ENCODE data around the gene NCR3LG1. TPM values are rescaled to one million over a fixed set of nuclear protein-coding genes. Genes with fewer than 3 reads are reported as not detected.

Gene NCR3LG1
- total RNA-seq, 1 donor from 2014 or later, result 10.0 TPM

DNA sequence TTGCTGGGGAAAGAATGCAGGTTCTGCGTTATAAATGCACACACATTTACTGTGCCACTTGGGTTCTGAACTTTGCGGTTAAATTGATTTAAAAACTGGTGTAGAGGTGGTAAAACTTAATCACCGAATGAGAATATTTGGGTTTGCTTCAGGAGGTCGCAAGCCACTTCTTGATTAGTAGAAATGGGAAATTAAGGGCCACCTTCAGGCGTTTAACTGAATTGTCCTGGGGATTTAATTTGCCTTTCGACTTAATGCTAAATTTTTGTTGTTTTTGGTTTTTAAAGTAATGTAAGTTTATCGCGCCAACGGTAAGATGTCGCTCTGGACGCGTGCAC, 459 bp upstream of the NCR3LG1 start:
- intact Hi-C loops (cut with micrococcal nuclease), result loop anchor here (1.0 to 10.0 kb wide), 3 partner anchors 53 to 606 kb away; no protein-coding TSS in a partner anchor
- H3K36me3 Mint-ChIP-seq (ENCODE audit: low read depth), result peaks cover 28% of the 10 kb centered on the region
- H3K9me3 Mint-ChIP-seq, result no peaks in the 10 kb centered on the region
- no peak for DNase-seq (ENCODE audit: low spot score)
- H3K4me3 Mint-ChIP-seq (ENCODE audit: low read depth), result peak overlapping the region; percentile 67
- H3K27ac Mint-ChIP-seq, result peak overlapping the region; percentile 61
- peaks cover 4% of the 10 kb centered on the region for H3K27me3 Mint-ChIP-seq (ENCODE audit: low read depth)
- H3K4me1 Mint-ChIP-seq (ENCODE audit: low read depth), result peaks cover 31% of the 10 kb centered on the region

DNA sequence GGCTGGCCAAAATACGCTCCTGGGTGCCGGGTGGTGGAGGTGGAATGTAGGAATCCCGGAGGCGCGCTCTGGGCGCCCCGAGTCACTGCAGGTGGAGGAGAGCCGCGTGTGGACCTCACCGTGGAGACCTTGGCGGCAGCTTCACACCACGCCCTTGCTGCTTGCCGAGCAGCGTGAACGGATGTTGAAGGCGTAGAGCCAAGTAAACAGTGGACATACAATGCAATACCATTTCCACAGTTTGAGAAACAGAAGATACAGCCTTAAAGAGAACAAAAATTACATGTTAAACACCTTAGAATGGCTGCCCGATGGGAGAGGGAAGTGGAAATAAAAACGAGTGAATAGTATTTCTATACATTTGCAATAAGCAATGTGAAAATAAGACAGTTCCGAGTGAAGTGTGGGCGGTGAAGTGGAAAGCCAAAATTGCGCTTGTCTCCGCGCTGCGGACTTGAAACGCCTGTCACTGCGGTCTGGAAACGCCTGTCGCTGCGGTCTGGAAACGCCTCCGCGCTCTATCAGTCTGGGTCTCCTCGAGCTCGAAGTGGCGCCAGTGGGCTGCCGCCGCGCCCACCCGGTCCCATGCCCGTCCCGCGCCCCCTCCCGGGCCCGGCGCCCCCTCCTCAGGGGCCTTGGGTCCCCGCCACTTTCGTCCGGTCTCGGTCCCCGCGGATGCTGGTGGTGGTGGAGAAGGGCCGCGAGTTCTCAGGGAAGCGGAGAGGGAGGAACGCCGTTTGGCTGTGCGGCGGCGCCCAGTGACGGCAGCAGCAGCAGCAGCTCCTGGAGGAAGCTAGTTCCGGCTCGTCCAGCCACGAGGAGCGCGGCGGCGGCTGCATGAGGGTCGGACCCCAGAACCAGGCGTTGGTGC, 1.6 kb downstream of the NCR3LG1 start:
- H3K27ac Mint-ChIP-seq, result peak overlapping the region; percentile 89
- peaks cover 4% of the 10 kb centered on the region for H3K27me3 Mint-ChIP-seq (ENCODE audit: low read depth)
- peak overlapping the region; percentile 82 for H3K4me3 Mint-ChIP-seq (ENCODE audit: low read depth)
- H3K9me3 Mint-ChIP-seq, result no peaks in the 10 kb centered on the region
- DNase-seq (ENCODE audit: low spot score), result peak; percentile 35
- peaks cover 31% of the 10 kb centered on the region for H3K4me1 Mint-ChIP-seq (ENCODE audit: low read depth)
- H3K36me3 Mint-ChIP-seq (ENCODE audit: low read depth), result peaks cover 34% of the 10 kb centered on the region
- intact Hi-C loops (cut with micrococcal nuclease), result loop anchor here (1.0 to 10.0 kb wide), 4 partner anchors 77 to 608 kb away; partner anchors contain the start of gene NUCB2

DNA sequence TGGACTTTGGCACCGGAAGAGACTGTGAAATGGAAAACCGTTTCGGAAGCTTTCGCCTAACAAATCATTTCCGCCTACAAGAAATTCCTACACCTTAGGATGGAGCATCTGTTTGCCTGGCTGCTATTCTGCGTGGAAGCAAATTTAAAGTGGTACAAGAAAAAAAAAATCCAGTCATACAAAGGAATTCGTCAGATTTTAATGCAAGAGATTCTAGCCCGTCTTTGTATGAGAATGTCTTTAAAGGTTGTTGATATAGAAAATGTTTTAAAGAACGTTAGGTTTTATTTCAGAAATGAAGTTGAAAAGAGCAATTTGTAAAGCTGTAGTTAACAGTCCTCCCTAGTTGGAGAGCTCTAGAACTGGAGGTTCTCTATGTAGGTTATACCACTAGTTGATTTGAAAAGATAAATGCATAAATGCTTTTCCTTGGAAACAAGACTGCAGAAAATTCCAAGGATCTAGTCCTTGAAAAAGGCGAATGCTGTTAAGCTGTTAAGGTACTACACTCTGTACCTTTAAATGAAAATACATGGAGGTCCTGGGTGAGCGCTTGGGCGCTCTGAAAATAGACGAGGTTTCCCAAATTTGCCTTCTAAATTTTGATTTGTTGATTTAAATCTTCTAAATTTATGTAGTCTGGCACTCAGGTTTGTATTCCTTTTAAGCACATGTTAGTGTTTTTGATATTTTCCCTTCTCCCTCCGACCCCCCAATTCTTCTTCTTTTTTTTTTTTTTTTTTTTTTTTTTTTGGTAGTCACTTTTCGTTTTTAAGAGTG, 2.4 kb downstream of the NCR3LG1 start:
- DNase-seq (ENCODE audit: low spot score), result no peak
- peak overlapping the region; percentile 82 for H3K4me3 Mint-ChIP-seq (ENCODE audit: low read depth)
- intact Hi-C loops (cut with micrococcal nuclease), result loop anchor here (1.0 to 10.0 kb wide), 6 partner anchors 15 to 609 kb away; partner anchors contain the start of gene NUCB2
- H3K27ac Mint-ChIP-seq, result peak overlapping the region; percentile 58
- H3K4me1 Mint-ChIP-seq (ENCODE audit: low read depth), result peaks cover 31% of the 10 kb centered on the region
- H3K36me3 Mint-ChIP-seq (ENCODE audit: low read depth), result peaks cover 33% of the 10 kb centered on the region
- H3K9me3 Mint-ChIP-seq, result no peaks in the 10 kb centered on the region
- H3K27me3 Mint-ChIP-seq (ENCODE audit: low read depth), result peaks cover 4% of the 10 kb centered on the region

DNA sequence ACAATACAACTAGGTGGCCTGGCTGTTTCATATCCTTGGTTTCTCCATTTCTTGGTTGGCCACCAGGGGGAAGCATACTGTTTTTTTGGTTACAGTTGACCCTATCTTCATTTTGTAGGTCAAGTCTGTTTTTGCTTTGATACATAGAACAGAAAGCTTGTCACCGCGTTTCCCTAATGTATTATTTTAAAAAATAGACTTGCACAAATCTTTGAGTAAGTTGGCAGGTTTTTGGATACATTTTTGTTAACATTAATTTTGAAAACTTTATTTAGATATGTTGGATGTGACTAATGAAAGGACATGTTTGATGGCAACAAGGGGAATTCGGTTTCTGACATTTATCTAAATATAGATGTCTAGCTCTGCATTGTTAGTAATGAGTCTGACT, 3.0 kb downstream of the NCR3LG1 start:
- intact Hi-C loops (cut with micrococcal nuclease), result loop anchor here (1.0 to 10.0 kb wide), 4 partner anchors 15 to 610 kb away; no protein-coding TSS in a partner anchor
- Mint-ChIP-seq H3K27ac (peak overlapping the region; percentile 51), H3K4me1 (ENCODE audit: low read depth) (peaks cover 31% of the 10 kb centered on the region), H3K9me3 (no peaks in the 10 kb centered on the region), H3K4me3 (ENCODE audit: low read depth) (peak overlapping the region; percentile 82), H3K27me3 (ENCODE audit: low read depth) (peaks cover 4% of the 10 kb centered on the region), H3K36me3 (ENCODE audit: low read depth) (peaks cover 31% of the 10 kb centered on the region)
- peak; percentile 52 for DNase-seq (ENCODE audit: low spot score)

DNA sequence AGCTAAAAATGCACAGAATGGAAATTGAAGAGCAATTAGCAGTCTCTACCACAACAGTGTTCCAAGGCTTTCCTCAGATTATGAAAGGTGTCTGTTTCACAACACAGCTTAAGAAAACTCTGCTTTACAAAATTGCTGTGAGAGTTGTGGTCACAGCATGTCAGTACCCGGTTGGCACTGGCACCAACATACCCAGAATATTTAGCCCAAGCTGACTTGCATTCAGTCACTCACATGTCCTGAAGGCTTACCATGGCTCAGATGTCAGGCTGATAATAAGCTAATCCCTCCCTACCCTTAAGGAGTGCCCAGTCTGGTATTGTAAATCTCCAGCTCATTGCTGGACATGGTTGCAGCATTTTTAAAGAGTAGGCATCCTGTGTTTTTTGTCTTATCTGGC, 14.9 kb downstream of the NCR3LG1 start:
- DNase-seq (ENCODE audit: low spot score), result no peak
- Mint-ChIP-seq H3K36me3 (ENCODE audit: low read depth) (peaks cover 62% of the 10 kb centered on the region), H3K27ac (no peak overlapping the region), H3K27me3 (ENCODE audit: low read depth) (peaks cover 1% of the 10 kb centered on the region), H3K9me3 (peaks cover 33% of the 10 kb centered on the region), H3K4me3 (ENCODE audit: low read depth) (no peak overlapping the region), H3K4me1 (ENCODE audit: low read depth) (peaks cover 15% of the 10 kb centered on the region)
- intact Hi-C loops (cut with micrococcal nuclease), result loop anchor here (5.0 kb wide), 1 partner anchor 89 kb away; the partner anchor contains the start of gene NUCB2

DNA sequence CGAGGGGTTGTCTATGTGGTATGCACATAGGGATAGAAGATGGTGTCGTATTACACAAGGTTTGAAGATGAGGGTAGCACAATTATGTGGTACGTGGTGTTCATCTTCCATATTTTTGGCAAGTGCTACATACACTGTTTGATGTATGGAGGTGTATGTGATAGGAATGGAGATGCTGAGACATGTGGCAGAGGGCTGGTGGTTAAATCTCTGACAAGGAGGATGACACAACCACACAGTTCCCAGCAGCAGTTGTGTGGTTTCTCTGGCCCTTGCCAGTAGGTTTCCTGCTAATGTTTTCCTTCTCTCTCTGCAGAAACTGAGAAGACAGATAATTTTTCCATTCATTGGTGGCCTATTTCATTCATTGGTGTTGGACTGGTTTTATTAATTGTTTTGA, 17.0 kb downstream of the NCR3LG1 start:
- intact Hi-C loops (cut with micrococcal nuclease), result loop anchor here (1.0 to 5.0 kb wide), 2 partner anchors 71 to 91 kb away; partner anchors contain the start of gene NUCB2
- H3K36me3 Mint-ChIP-seq (ENCODE audit: low read depth), result peaks cover 78% of the 10 kb centered on the region
- DNase-seq (ENCODE audit: low spot score), result no peak
- peaks cover 1% of the 10 kb centered on the region for H3K27me3 Mint-ChIP-seq (ENCODE audit: low read depth)
- peaks cover 15% of the 10 kb centered on the region for H3K4me1 Mint-ChIP-seq (ENCODE audit: low read depth)
- H3K27ac Mint-ChIP-seq, result peak overlapping the region; percentile 79
- peaks cover 50% of the 10 kb centered on the region for H3K9me3 Mint-ChIP-seq
- no peak overlapping the region for H3K4me3 Mint-ChIP-seq (ENCODE audit: low read depth)

DNA sequence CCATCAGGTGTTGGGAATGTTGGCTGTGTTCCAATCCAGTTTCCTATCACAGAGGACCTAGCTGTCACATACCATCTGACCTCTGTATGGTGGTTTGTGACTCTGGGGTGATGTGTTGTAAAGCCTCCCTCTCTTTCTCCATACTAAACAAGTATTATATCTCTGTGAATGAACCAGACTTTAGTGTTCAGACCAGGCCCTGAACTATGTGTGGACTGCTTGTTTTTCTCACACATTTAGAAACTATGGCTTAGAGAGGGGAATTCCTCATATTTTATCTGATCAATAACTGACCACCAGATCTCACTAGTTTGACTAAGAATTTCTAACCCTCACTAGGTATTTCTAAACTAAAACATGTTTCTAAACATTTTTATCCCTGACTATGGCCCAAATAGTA, 17.5 kb downstream of the NCR3LG1 start:
- Mint-ChIP-seq H3K36me3 (ENCODE audit: low read depth) (peaks cover 79% of the 10 kb centered on the region), H3K9me3 (peaks cover 51% of the 10 kb centered on the region), H3K4me3 (ENCODE audit: low read depth) (no peak overlapping the region), H3K27me3 (ENCODE audit: low read depth) (peaks cover 1% of the 10 kb centered on the region), H3K4me1 (ENCODE audit: low read depth) (peaks cover 15% of the 10 kb centered on the region), H3K27ac (peak overlapping the region; percentile 79)
- DNase-seq (ENCODE audit: low spot score), result no peak
- intact Hi-C loops (cut with micrococcal nuclease), result loop anchor here (1.0 to 5.0 kb wide), 3 partner anchors 15 to 138 kb away; partner anchors contain the start of gene NUCB2

DNA sequence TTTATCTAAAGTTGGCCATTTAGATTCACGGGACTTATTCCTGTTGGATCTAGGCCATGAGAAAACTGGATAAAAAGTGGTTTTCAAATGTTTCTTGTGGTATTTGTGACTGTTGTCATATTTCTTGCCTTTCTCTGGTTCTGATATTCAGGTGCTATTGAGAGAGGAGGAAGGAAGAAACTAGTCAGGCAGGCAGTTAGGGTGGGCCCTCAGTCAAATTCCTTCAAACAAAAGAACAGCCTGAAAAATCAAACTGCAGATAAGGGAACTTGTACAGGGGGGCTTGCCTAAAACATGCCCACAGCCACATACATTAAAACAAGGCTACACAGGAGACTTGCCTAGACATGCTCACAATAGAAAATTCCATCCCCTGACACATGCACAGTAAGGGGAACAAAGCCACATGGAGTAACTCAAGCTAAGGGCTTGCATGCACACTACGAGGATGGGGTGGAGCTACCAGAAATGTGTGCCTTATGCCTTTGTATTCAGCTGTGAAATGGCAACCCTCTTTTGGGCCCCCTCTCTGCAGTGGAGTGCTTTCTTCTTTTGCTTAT, 18.2 kb downstream of the NCR3LG1 start:
- no peak overlapping the region for H3K4me3 Mint-ChIP-seq (ENCODE audit: low read depth)
- intact Hi-C loops (cut with micrococcal nuclease), result loop anchor here (1.0 to 5.0 kb wide), 3 partner anchors 15 to 138 kb away; partner anchors contain the start of gene NUCB2

DNA sequence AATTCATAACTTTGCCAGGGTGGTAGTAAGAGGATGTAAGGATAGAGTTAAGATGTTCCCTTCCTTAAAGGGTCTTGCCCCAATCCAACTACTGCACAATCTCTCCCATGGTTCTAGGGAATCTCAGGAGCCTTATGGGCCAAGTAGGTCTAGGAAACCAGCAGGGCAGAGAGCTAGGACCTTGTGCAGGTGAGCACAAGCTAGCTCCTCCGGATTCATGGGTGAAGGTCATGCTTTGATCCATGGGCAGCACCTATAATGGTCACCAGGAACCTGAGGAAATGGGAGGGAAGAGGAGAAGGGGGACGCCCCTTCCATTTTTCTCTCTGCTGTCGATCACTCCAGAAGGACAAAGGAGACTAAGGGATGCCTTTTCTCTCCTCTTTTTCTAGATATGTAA, 20.0 kb downstream of the NCR3LG1 start:
- Mint-ChIP-seq H3K27me3 (ENCODE audit: low read depth) (no peaks in the 10 kb centered on the region), H3K36me3 (ENCODE audit: low read depth) (peaks cover 73% of the 10 kb centered on the region), H3K4me1 (ENCODE audit: low read depth) (peaks cover 15% of the 10 kb centered on the region), H3K9me3 (peaks cover 55% of the 10 kb centered on the region), H3K27ac (no peak overlapping the region), H3K4me3 (ENCODE audit: low read depth) (no peak overlapping the region)
- DNase-seq (ENCODE audit: low spot score), result no peak
- intact Hi-C loops (cut with micrococcal nuclease), result no loop called here

More for the DNA sequence above, 18.2 kb downstream of the NCR3LG1 start:
- Mint-ChIP-seq H3K27me3 (ENCODE audit: low read depth) (peaks cover 1% of the 10 kb centered on the region), H3K4me1 (ENCODE audit: low read depth) (peaks cover 15% of the 10 kb centered on the region), H3K27ac (no peak overlapping the region), H3K36me3 (ENCODE audit: low read depth) (peaks cover 82% of the 10 kb centered on the region), H3K9me3 (peaks cover 55% of the 10 kb centered on the region)
- no peak for DNase-seq (ENCODE audit: low spot score)

DNA sequence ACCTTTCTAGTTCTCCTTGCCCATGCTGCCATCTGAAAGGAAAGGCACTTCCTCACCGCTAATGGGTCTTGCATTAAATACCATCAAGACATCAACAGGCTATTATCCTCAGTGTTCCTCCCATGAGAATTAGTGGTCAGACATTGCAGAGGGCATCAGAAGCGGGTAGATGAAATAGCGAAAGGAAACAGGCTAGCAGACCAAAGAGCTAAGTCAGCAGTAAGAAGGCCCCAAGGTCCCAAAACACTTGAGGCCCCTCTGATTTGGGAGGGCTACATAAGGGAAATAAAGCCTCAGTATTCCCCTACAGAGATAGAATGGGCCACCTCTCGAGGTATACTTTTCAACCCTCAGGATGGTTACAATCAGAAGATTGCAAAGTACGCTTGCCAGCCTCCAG, 23.9 kb downstream of the NCR3LG1 start:
- no peak for DNase-seq (ENCODE audit: low spot score)
- H3K4me1 Mint-ChIP-seq (ENCODE audit: low read depth), result no peaks in the 10 kb centered on the region
- no peak overlapping the region for H3K4me3 Mint-ChIP-seq (ENCODE audit: low read depth)
- H3K9me3 Mint-ChIP-seq, result peaks cover 35% of the 10 kb centered on the region
- intact Hi-C loops (cut with micrococcal nuclease), result no loop called here
- no peak overlapping the region for H3K27ac Mint-ChIP-seq
- H3K36me3 Mint-ChIP-seq (ENCODE audit: low read depth), result peaks cover 40% of the 10 kb centered on the region
- no peaks in the 10 kb centered on the region for H3K27me3 Mint-ChIP-seq (ENCODE audit: low read depth)

DNA sequence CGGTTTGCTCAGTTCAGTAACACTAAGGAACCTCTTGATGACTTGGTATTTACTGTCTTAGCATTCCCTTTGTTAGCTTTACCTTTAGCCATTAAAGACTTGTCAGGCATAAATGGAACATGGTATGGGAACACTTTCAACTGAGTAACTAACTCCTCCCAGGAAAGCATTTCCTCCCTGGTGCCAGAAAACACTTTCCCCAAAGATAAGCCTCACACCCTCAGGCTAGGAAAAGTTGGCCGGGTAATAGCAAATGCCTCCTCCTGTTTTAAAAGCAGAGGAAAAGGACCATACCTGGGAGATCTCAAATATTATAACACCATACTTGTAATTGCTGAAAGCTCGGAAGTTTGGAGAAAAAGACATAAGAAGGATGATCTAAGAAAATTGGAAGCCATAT, 24.9 kb downstream of the NCR3LG1 start:
- H3K9me3 Mint-ChIP-seq, result peaks cover 25% of the 10 kb centered on the region

DNA sequence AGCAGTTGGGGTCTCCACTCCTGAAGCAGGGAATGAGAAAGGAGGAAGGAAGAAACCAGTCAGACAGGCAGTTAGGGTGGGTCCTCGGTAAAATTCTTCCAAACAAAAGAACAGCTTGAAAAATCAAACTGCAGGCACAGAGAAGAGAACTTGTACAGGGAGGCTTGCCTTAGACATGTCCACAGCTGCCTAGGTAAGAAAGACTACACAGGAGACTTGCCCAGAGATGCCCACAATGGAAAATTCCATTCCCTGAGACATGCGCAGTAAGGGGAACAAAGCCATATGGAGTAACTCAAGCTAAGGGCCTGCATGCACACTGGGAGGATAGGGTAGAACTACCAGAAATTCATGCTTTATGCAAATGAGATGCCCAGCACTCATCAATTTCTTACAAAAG, 27.1 kb downstream of the NCR3LG1 start:
- no peaks in the 10 kb centered on the region for H3K4me1 Mint-ChIP-seq (ENCODE audit: low read depth)
- peaks cover 13% of the 10 kb centered on the region for H3K36me3 Mint-ChIP-seq (ENCODE audit: low read depth)
- intact Hi-C loops (cut with micrococcal nuclease), result no loop called here
- peaks cover 9% of the 10 kb centered on the region for H3K9me3 Mint-ChIP-seq
- no peak overlapping the region for H3K4me3 Mint-ChIP-seq (ENCODE audit: low read depth)
- DNase-seq (ENCODE audit: low spot score), result no peak
- H3K27ac Mint-ChIP-seq, result no peak overlapping the region
- H3K27me3 Mint-ChIP-seq (ENCODE audit: low read depth), result peaks cover 4% of the 10 kb centered on the region

More for the DNA sequence above, 24.9 kb downstream of the NCR3LG1 start:
- Mint-ChIP-seq H3K4me3 (ENCODE audit: low read depth) (no peak overlapping the region), H3K4me1 (ENCODE audit: low read depth) (no peaks in the 10 kb centered on the region), H3K27ac (no peak overlapping the region), H3K27me3 (ENCODE audit: low read depth) (no peaks in the 10 kb centered on the region), H3K36me3 (ENCODE audit: low read depth) (peaks cover 31% of the 10 kb centered on the region)
- DNase-seq (ENCODE audit: low spot score), result no peak
- intact Hi-C loops (cut with micrococcal nuclease), result no loop called here
